Keratinocyte (primary cell): Measurements from ENCODE around the gene KCNG1. TPM values are rescaled to one million over a fixed set of nuclear protein-coding genes. Genes with fewer than 3 reads are reported as not detected.

Experiments used
- DNase-seq: peaks from one replicate; pipeline ENCODE4 v3.0.0-alpha.2; 2011; ENCODE audit warnings: low read depth, missing footprints, low spot score
- FAIRE-seq: peaks from 2 replicates; lab custom pipeline; 2011; peaks lifted over from hg19 to GRCh38; lab: Jason Lieb, UNC
- H2AFZ ChIP-seq: 2 replicates; pipeline ENCODE4 v1.6.0; 2012; ENCODE audit warnings: low read length, control low read depth, inconsistent platforms; ENCODE audit not compliant: control insufficient read depth
- H3K27ac ChIP-seq: 2 replicates; pipeline ENCODE4 v1.5.1; 2011; ENCODE audit warnings: low read length; ENCODE audit not compliant: control insufficient read depth, insufficient read depth
- H3K27me3 ChIP-seq: 3 replicates; pipeline ENCODE4 v1.6.0; 2011; ENCODE audit warnings: low read length; ENCODE audit not compliant: control insufficient read depth, insufficient read depth; ENCODE audit errors: extremely low read depth
- H3K36me3 ChIP-seq, 2 experiments: 2 replicates in 1 of 2; 3 replicates in 1 of 2; pipeline ENCODE4 v1.5.1; 2011; ENCODE audit warnings: low read length in 2 of 2, mild to moderate bottlenecking in 1 of 2; ENCODE audit not compliant: control insufficient read depth in 2 of 2, insufficient read depth in 2 of 2; ENCODE audit errors: extremely low read depth in 1 of 2
- H3K4me1 ChIP-seq: 3 replicates; pipeline ENCODE4 v1.5.1; 2011; ENCODE audit warnings: low read length; ENCODE audit not compliant: control insufficient read depth, insufficient read depth; ENCODE audit errors: extremely low read depth
- H3K4me2 ChIP-seq: 3 replicates; pipeline ENCODE4 v1.6.0; 2011; ENCODE audit warnings: low read depth, low read length; ENCODE audit not compliant: control insufficient read depth, insufficient read depth; ENCODE audit errors: extremely low read depth
- H3K4me3 ChIP-seq, 3 experiments: fragments of 200-600 bp in 1 of 3; sonication (generic) in 1 of 3; 2 replicates in 2 of 3; 3 replicates in 1 of 3; pipeline ENCODE4 v1.5.1; 2011 to 2016; ENCODE audit warnings: low read length in 3 of 3, mild to moderate bottlenecking in 3 of 3, control low read depth in 2 of 3, inconsistent platforms in 1 of 3, low read depth in 1 of 3, mixed read lengths in 1 of 3, mixed run types in 1 of 3, moderate library complexity in 1 of 3; ENCODE audit not compliant: control insufficient read depth in 2 of 3, insufficient read depth in 2 of 3; ENCODE audit errors: extremely low read depth in 1 of 3
- H3K79me2 ChIP-seq: 2 replicates; pipeline ENCODE4 v1.6.0; 2012; ENCODE audit warnings: low read length; ENCODE audit not compliant: control insufficient read depth, insufficient read depth
- H3K9ac ChIP-seq: 3 replicates; pipeline ENCODE4 v1.6.0; 2011; ENCODE audit warnings: low read length; ENCODE audit not compliant: control insufficient read depth, insufficient read depth; ENCODE audit errors: extremely low read depth
- H3K9me1 ChIP-seq: 3 replicates; pipeline ENCODE4 v1.6.0; 2011; ENCODE audit warnings: low read length; ENCODE audit not compliant: control insufficient read depth, insufficient read depth; ENCODE audit errors: extremely low read depth
- H3K9me3 ChIP-seq: 2 replicates; pipeline ENCODE4 v1.5.1; 2012; ENCODE audit warnings: low read depth, low read length; ENCODE audit not compliant: control insufficient read depth
- H4K20me1 ChIP-seq: 3 replicates; pipeline ENCODE4 v1.6.0; 2011; ENCODE audit warnings: low read length; ENCODE audit not compliant: control insufficient read depth, insufficient read depth; ENCODE audit errors: extremely low read depth
- EZH2 ChIP-seq: IDR thresholded peaks from one replicate; pipeline ENCODE4 v1.6.1; 2012; ENCODE audit warnings: inconsistent platforms, mild to moderate bottlenecking, low read length, moderate library complexity
- dilution Hi-C: fragments of 300-500 bp; cut with MboI; formaldehyde crosslinking; loops from one replicate; pipeline ENCODE4 v1.7.0; 2020; ENCODE audit warnings: low sequenced_read_pairs; ENCODE audit not compliant: extremely low pct_ligation_motif_present
- polyA plus RNA-seq, 5 experiments: library from polyadenylated mRNA; depleted of rRNA in 3 of 5; stranded (reverse) in 3 of 5; stranded (forward) in 1 of 5; unstranded in 1 of 5; fragments of >200 nt; gene quantifications; 1 replicate in 1 of 5; 2 replicates in 3 of 5; 3 replicates in 1 of 5; pipeline versions ENCODE4 v1.2.1 to v1.2.3, GENCODE V29; 2011 to 2012; ENCODE audit warnings: missing spikeins in 2 of 5, low read depth in 1 of 5, low replicate concordance in 1 of 5
- TF ChIP-seq, protein P1 (sequence below), 3 experiments: IDR thresholded peaks in 1 of 3; conservative IDR thresholded peaks in 1 of 3; optimal IDR thresholded peaks in 1 of 3; 2 replicates in 2 of 3; 3 replicates in 1 of 3; pipeline versions ENCODE3 to v1.5.1; 2011; ENCODE audit warnings: low read length in 3 of 3, mild to moderate bottlenecking in 3 of 3, moderate library complexity in 2 of 3, control low read depth in 1 of 3, inconsistent platforms in 1 of 3; ENCODE audit not compliant: insufficient read depth in 2 of 3; ENCODE audit errors: extremely low read depth in 1 of 3

Gene KCNG1
- polyA plus RNA-seq, 1 donor (not counting 4 experiments of a cell fraction or from before 2014, with no cell fraction given): 2.5 TPM

DNA sequence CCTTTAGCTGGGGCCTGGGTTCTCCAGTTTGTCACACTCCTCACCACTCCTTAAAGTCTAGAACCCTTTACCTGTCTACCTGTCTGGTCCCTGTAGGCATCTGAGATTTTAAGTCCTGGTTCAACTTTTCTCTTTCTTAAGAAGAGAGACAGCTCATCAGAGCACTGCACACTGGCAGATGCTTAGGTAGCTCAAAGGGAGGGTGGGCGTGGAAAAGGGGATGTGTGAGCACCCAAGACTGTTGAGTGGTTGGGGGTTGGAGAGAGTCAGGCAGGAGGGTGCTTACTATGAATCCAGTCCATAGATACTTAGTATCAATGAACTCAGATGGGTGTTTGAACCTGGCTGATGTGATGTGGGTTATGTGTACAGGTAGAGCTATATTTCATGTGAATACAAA is 6.6 kb upstream of the KCNG1 start:
- Histone ChIP-seq H3K27me3 (peaks cover 45% of the 10 kb centered on the region), H3K4me2 (no peak overlapping the region), H3K27ac (no peak overlapping the region), H2AFZ (no peak overlapping the region), H4K20me1 (no peaks in the 10 kb centered on the region), H3K9me1 (no peaks in the 10 kb centered on the region), H3K4me3 (no peak overlapping the region), H3K9me3 (peaks cover 6% of the 10 kb centered on the region), H3K9ac (no peak overlapping the region), H3K79me2 (no peaks in the 10 kb centered on the region), H3K4me1 (peaks cover 7% of the 10 kb centered on the region), H3K36me3 (no peaks in the 10 kb centered on the region)
- FAIRE-seq (no peak), DNase-seq (no peak)
- dilution Hi-C loops: no loop called here
- TF ChIP-seq, protein P1, sequence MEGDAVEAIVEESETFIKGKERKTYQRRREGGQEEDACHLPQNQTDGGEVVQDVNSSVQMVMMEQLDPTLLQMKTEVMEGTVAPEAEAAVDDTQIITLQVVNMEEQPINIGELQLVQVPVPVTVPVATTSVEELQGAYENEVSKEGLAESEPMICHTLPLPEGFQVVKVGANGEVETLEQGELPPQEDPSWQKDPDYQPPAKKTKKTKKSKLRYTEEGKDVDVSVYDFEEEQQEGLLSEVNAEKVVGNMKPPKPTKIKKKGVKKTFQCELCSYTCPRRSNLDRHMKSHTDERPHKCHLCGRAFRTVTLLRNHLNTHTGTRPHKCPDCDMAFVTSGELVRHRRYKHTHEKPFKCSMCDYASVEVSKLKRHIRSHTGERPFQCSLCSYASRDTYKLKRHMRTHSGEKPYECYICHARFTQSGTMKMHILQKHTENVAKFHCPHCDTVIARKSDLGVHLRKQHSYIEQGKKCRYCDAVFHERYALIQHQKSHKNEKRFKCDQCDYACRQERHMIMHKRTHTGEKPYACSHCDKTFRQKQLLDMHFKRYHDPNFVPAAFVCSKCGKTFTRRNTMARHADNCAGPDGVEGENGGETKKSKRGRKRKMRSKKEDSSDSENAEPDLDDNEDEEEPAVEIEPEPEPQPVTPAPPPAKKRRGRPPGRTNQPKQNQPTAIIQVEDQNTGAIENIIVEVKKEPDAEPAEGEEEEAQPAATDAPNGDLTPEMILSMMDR (optimal IDR thresholded peaks at IDR 0.05 in 1 of 3, IDR thresholded peaks at IDR 0.05 in 1 of 3, conservative IDR thresholded peaks at IDR 0.05 in 1 of 3; ENCODE audit: extremely low read depth in 1 of 3, insufficient read depth in 2 of 3, low read length in 3 of 3): no peak
- TF ChIP-seq EZH2: no peak

DNA sequence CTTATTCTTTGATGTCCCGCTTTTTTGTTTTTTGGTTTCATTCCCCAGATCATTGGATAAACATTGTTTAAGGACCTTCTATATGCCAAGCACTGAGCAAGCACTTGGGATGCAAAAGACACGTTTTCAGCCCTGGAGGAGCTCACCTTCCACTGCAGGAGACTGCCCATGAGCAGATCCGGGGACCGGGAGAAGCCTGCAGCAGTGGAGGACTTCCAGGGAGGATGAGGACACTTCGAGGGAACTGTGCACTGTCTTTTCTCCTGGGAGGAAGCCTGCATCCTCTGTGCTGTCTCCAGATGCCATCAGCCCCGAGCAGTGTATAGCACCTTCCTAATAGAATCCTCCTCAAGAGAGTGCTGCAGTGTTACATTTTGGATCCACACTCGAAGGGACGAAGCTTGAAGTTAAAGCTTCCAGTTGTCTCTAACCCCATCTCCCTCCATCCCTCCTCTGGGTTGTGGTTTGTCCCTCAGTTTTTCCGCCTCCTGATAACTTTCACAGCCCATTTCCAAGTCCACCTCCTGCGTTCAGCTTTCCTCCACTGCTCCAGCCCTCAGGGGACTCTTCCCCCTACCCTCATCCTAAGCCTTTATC is 5.8 kb upstream of the KCNG1 start:
- no peak for DNase-seq

More for the DNA sequence above, 5.8 kb upstream of the KCNG1 start:
- H3K9ac ChIP-seq: no peak overlapping the region
- peaks cover 6% of the 10 kb centered on the region for H3K9me3 ChIP-seq
- H3K36me3 ChIP-seq: no peaks in the 10 kb centered on the region
- dilution Hi-C loops: no loop called here
- peaks cover 5% of the 10 kb centered on the region for H3K4me1 ChIP-seq
- H3K27me3 ChIP-seq: peaks cover 53% of the 10 kb centered on the region
- H3K79me2 ChIP-seq: no peaks in the 10 kb centered on the region
- H2AFZ ChIP-seq: no peak overlapping the region
- H3K9me1 ChIP-seq: no peaks in the 10 kb centered on the region
- H3K4me3 ChIP-seq: no peak overlapping the region
- H3K27ac ChIP-seq: no peak overlapping the region
- H4K20me1 ChIP-seq: no peaks in the 10 kb centered on the region
- peak; percentile 32 for TF ChIP-seq EZH2
- TF ChIP-seq, protein P1 (optimal IDR thresholded peaks at IDR 0.05 in 1 of 3, IDR thresholded peaks at IDR 0.05 in 1 of 3, conservative IDR thresholded peaks at IDR 0.05 in 1 of 3; ENCODE audit: extremely low read depth in 1 of 3, insufficient read depth in 2 of 3, low read length in 3 of 3): peak in 2 of 3 experiments; percentile 10 to 27
- FAIRE-seq: no peak
- no peak overlapping the region for H3K4me2 ChIP-seq
